SJSA1 (cell line): ENCODE data around the gene KLHL6. TPM values are rescaled to one million over a fixed set of nuclear protein-coding genes. Genes with fewer than 3 reads are reported as not detected.
"Not testable (repeated sequence)": the region's sequence is repeated elsewhere in the genome, so short reads cannot be mapped to it uniquely, and the experiment has no call there.

ENCODE experiments used
- DNase-seq, 2 experiments: peaks; one replicate each; pipeline ENCODE4 v3.0.0-alpha.2; 2015 to 2020; ENCODE audit warnings: low spot score in 2 of 2, low read depth in 1 of 2
- H3K27ac ChIP-seq: fragments of 250-450 bp; sonication (Bioruptor Pico); 2 replicates; pipeline ENCODE4 v1.5.1; 2020; ENCODE audit warnings: mild to moderate bottlenecking, moderate library complexity
- H3K27me3 ChIP-seq: fragments of 250-450 bp; sonication (Bioruptor Pico); replicated peaks from 2 replicates; pipeline ENCODE4 v1.5.1; 2020; ENCODE audit warnings: mild to moderate bottlenecking, moderate library complexity
- H3K36me3 ChIP-seq: fragments of 250-450 bp; sonication (Bioruptor Pico); 2 replicates; pipeline ENCODE4 v1.5.1; 2020; ENCODE audit warnings: mild to moderate bottlenecking
- H3K4me1 ChIP-seq: fragments of 250-450 bp; sonication (Bioruptor Pico); replicated peaks from 2 replicates; pipeline ENCODE4 v1.6.1; 2021; ENCODE audit warnings: mild to moderate bottlenecking
- H3K4me3 ChIP-seq: fragments of 250-450 bp; sonication (Bioruptor Pico); 2 replicates; pipeline ENCODE4 v1.5.1; 2020; ENCODE audit warnings: mild to moderate bottlenecking
- H3K9me3 ChIP-seq: fragments of 250-450 bp; sonication (Bioruptor Pico); replicated peaks from 2 replicates; pipeline ENCODE4 v1.5.1; 2020; ENCODE audit warnings: mild to moderate bottlenecking
- total RNA-seq: library from RNA; depleted of rRNA; stranded (reverse); fragments of >200 nt; shearing (Covaris generic); gene quantifications from 2 replicates; pipeline ENCODE4 v1.2.3, GENCODE V29; 2014; rRNA removed

Gene KLHL6
- total RNA-seq, 1 experiment from 2014 or later, result not detected

DNA sequence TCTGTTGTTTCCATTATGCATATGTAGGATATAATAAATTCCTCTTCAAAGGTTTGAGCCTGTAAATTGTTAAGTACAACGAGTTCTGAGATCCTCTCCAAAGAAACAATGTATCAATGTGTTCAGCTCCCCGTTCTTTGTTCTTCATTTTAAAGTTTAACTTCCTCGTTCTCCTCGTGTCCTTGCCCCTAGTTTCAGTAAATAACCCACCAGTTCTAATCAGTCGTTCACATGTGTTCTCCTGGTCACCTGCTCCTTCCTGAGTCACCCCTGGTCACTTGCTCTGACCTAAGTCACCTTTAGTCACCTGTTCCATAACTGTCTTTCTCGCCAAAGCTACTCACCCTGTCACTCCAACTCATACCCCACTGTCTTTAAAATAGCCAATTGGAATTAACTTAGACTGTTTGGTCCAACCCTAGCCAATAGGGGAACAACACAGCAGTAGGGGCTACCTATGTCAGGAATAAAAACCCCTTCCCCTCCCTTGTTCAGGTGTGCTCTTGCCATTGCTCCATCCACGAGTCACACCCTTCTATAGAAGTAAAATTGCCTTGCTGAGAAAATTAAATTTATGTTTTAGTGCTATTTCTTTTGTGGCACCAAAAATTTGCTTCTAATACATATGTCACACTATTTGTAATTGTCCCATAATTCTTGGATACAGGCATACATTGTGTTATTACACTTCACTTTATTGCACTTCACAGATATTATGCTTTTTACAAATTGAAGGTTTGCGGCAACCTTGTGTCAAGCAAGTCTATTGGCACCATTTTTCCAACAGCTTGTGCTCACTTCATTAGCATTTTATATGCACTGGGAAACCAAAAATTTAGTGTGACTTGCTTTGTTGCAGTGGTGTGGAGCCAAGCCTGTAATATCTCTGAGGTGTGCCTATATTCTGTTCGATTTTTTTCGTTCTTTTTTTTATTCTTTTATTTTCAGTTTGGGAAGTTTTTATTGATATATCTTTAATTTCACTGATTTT is 111.8 kb downstream of the KLHL6 start:
- Histone ChIP-seq H3K4me3 (no peak overlapping the region), H3K4me1 (peaks cover 6% of the 10 kb centered on the region)
- no peak for DNase-seq

DNA sequence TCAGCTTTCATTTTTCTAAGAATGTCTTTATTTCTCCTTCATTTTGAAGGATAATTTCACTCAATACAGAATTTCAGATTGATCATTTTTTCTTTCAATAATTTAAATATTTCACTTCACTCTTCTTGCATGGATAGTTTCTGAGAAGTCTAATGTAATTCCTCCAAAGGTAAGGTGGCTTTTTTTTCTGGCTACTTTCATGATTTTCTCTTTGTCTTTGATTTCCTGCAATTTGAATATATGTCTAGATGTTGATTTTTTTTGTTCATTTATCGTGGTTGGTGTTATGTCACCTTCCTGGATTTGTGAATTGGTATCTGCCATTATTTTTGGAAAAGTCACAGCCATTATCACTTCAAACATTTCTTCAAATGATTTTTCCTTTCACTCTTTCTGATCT is 112.5 kb downstream of the KLHL6 start:
- H3K9me3 ChIP-seq, result peaks cover 10% of the 10 kb centered on the region
- H3K4me3 ChIP-seq, result no peak overlapping the region
- peaks cover 4% of the 10 kb centered on the region; the same call in 1 of the 2 replicates for H3K36me3 ChIP-seq
- no peaks in the 10 kb centered on the region; the same call in 1 of the 2 replicates for H3K4me1 ChIP-seq
- no peak for DNase-seq
- no peak overlapping the region for H3K27ac ChIP-seq
- H3K27me3 ChIP-seq, result 0 out of 2 replicates have a peak, but pooled peaks cover 4% of the 10 kb centered on the region

More for the DNA sequence above, 111.8 kb downstream of the KLHL6 start:
- Histone ChIP-seq H3K27ac (no peak overlapping the region), H3K36me3 (peaks cover 4% of the 10 kb centered on the region; the same call in 1 of the 2 replicates), H3K27me3 (0 out of 2 replicates have a peak, but pooled peaks cover 4% of the 10 kb centered on the region), H3K9me3 (peaks cover 10% of the 10 kb centered on the region)

DNA sequence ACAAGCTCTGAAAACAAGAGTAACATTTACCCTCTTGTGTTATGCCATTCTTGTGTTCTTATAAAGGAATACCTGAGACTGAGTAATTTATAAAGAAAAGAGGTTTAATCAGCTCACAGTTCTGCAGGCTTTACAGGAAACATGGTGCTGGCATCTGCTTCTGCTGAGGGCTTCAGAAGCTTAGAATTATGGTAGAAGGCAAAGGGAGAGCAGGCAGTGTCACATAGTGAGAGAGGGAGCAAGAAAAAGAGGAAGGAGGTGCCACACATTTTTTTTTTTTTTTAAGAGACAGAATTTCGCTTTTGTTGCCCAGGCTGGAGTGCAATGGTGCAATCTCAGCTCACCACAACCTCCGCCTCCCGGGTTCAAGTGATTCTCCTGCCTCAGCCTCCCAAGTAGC is 115.0 kb downstream of the KLHL6 start:
- H3K9me3 ChIP-seq, result peaks cover 10% of the 10 kb centered on the region
- not testable (repeated sequence) for DNase-seq, H3K4me3 ChIP-seq, H3K36me3 ChIP-seq, H3K27me3 ChIP-seq, H3K27ac ChIP-seq, H3K4me1 ChIP-seq

DNA sequence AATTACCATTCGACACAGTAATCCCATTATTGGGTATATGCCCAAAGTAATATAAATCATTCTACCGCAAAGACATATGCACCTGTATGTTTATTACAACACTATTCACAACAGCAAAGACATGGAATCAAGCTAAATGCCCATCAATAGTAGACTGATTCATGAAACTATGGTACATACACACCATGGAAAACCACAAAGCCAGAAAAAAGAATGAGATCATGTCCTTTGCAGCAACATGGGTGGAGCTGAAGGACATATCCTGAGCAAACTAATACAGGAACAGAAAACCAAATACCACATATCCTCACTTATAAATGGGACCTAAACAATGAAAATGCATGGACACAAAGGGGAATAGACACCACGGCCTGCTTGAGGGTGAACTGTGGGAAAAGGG is 116.0 kb downstream of the KLHL6 start:
- DNase-seq, result no peak
- H3K27ac ChIP-seq, result no peak overlapping the region
- H3K4me3 ChIP-seq, result no peak overlapping the region
- H3K4me1 ChIP-seq, result no peaks in the 10 kb centered on the region
- H3K36me3 ChIP-seq, result no peaks in the 10 kb centered on the region
- peaks cover 10% of the 10 kb centered on the region for H3K9me3 ChIP-seq
- H3K27me3 ChIP-seq, result 0 out of 2 replicates have a peak, but pooled peaks cover 4% of the 10 kb centered on the region

DNA sequence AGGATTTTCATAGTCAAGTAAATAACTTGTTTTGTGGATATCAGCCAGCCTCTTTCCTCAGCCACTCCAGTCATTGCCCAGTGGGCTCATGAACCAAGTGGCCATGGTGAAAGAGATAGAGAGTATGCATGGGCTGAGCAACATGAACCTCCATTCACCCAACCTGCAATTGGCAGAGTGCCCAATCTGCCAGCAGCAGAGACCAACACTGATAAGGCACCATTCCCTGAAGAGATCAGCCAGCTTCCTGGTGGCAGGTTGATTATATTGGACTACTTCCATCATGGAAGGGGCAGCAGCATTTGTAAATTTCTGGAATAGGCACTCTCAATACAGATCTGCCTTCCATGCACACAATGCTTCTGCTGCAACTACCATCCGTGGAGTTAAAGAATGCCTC is 116.8 kb downstream of the KLHL6 start:
- no peak for DNase-seq
- Histone ChIP-seq H3K9me3 (peaks cover 6% of the 10 kb centered on the region), H3K4me3 (no peak overlapping the region), H3K4me1 (no peaks in the 10 kb centered on the region), H3K36me3 (no peaks in the 10 kb centered on the region), H3K27me3 (0 out of 2 replicates have a peak, but pooled peaks cover 5% of the 10 kb centered on the region), H3K27ac (no peak overlapping the region)

DNA sequence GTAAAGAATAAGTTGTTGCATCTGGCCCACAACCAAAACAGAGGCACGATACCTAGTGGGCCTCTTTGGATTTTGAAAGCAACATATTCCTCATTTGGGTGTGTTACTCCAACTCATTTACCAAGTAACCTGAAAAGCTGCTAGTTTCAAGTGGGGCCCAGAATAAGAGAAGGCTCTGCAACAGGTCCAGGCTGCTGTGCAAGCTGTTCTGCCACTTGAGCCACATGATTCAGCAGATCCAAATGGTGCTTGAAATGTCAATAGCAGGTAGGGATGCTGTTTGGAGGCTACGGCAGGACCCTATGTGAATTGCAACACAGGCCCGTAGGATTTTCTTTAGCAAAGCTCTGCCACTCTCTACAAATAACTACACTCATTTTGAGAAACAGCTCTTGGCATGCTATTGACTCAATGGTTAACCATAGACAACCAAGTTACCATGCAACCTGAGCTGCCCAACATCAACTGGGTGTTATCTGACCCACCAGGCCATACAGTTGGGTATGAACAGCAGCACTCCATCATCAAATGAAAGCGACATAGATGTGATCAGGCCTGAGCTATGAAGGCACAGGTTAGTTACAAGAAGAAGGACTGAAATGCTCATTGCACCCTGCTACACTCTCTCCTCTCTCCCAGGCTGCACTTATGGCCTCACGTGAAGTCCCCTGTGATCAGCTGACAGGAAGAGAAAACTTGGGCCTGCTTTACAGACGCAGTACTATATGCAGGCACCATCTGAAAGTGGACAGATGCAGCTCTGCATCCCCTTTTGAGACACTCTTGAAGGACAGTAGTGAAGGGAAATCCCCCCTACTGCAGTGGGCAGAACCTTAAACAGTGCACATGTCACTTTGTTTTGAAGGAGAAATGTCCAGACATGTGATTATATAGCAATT is 117.6 kb downstream of the KLHL6 start:
- H3K9me3 ChIP-seq, result no peaks in the 10 kb centered on the region; the same call in 1 of the 2 replicates

More for the DNA sequence above, 117.6 kb downstream of the KLHL6 start:
- no peak for DNase-seq
- no peak overlapping the region for H3K27ac ChIP-seq
- H3K4me3 ChIP-seq, result no peak overlapping the region
- H3K4me1 ChIP-seq, result no peaks in the 10 kb centered on the region
- H3K36me3 ChIP-seq, result no peaks in the 10 kb centered on the region
- H3K27me3 ChIP-seq, result 0 out of 2 replicates have a peak, but pooled peaks cover 8% of the 10 kb centered on the region

Other genes with a start within 250 kb of the KLHL6 start
- gene MCF2L2, start 127.1 kb downstream of the KLHL6 start, total RNA-seq, result 0.03 TPM in 1 of 2 replicates, not detected in the other
- gene KLHL24, start 79.9 kb upstream of the KLHL6 start, total RNA-seq, result 5.9 and 14.9 TPM in 2 replicates
- 14.9 and 20.0 TPM in 2 replicates for gene YEATS2, start 142.1 kb upstream of the KLHL6 start, total RNA-seq